HepG2 (cell line): ENCODE measurements around the gene ENTPD1. TPM values are rescaled to one million over a fixed set of nuclear protein-coding genes. Genes with fewer than 3 reads are reported as not detected.

Experiments
- ATF7-NPFF ChIP-seq: sonication (generic); formaldehyde crosslinking; IDR thresholded peaks from 2 replicates; pipeline ENCODE4 v1.8.1; 2023; ENCODE audit warnings: mild to moderate bottlenecking, low read depth, missing genetic modification reagents, moderate library complexity
- BORCS8-MEF2B ChIP-seq: sonication (generic); formaldehyde crosslinking; IDR thresholded peaks from 2 replicates; pipeline ENCODE4 v1.8.0; 2022; ENCODE audit warnings: mild to moderate bottlenecking, missing genetic modification reagents
- DRAP1 ChIP-seq: IDR thresholded peaks from 2 replicates; pipeline ENCODE4 v1.6.1; 2016; ENCODE audit warnings: missing genetic modification reagents, missing compliant biosample characterization
- GMEB1 ChIP-seq: sonication (generic); formaldehyde crosslinking; IDR thresholded peaks from 2 replicates; pipeline ENCODE4 v1.5.1; 2020; ENCODE audit warnings: missing genetic modification reagents, mild to moderate bottlenecking, borderline replicate concordance
- HDAC1 ChIP-seq: sonication (generic); formaldehyde crosslinking; IDR thresholded peaks from 2 replicates; pipeline ENCODE4 v1.5.1; 2020; ENCODE audit warnings: mild to moderate bottlenecking, missing genetic modification reagents
- HES4 ChIP-seq: sonication (generic); formaldehyde crosslinking; IDR thresholded peaks from 2 replicates; pipeline ENCODE4 v1.9.0; 2021; ENCODE audit warnings: mild to moderate bottlenecking, missing genetic modification reagents, borderline replicate concordance
- KAT2B ChIP-seq: fragments of 150-350 bp; IDR thresholded peaks from 2 replicates; pipeline ENCODE4 v1.6.1; 2014; ENCODE audit warnings: low read depth, low read length, borderline replicate concordance
- MED1 ChIP-seq: sonication (generic); formaldehyde crosslinking; IDR thresholded peaks from 2 replicates; pipeline ENCODE4 v1.4.0; 2020; ENCODE audit warnings: missing genetic modification reagents
- MTA1 ChIP-seq: sonication (generic); formaldehyde crosslinking; IDR thresholded peaks from 2 replicates; pipeline ENCODE4 v1.4.0; 2020; ENCODE audit warnings: missing genetic modification reagents, mild to moderate bottlenecking, borderline replicate concordance
- POGZ ChIP-seq: sonication (generic); formaldehyde crosslinking; IDR thresholded peaks from 2 replicates; pipeline ENCODE4 v1.4.0; 2020; ENCODE audit warnings: mild to moderate bottlenecking, missing genetic modification reagents
- U2AF2 ChIP-seq: fragments of 200-400 bp; formaldehyde crosslinking; IDR thresholded peaks from 2 replicates; pipeline ENCODE4 v1.6.1; 2017; ENCODE audit warnings: low read depth, mild to moderate bottlenecking, low read length
- ZFP36L1 ChIP-seq: sonication (generic); formaldehyde crosslinking; IDR thresholded peaks from 2 replicates; pipeline ENCODE4 v1.8.0; 2022; ENCODE audit warnings: mild to moderate bottlenecking, missing genetic modification reagents, moderate library complexity
- ZMYM4 ChIP-seq: sonication (generic); formaldehyde crosslinking; IDR thresholded peaks from 2 replicates; pipeline ENCODE4 v1.8.1; 2023; ENCODE audit warnings: mild to moderate bottlenecking, missing genetic modification reagents
- ZNF354B ChIP-seq: sonication (generic); formaldehyde crosslinking; IDR thresholded peaks from 2 replicates; pipeline ENCODE4 v1.8.0; 2022; ENCODE audit warnings: mild to moderate bottlenecking, missing genetic modification reagents
- ZNF558 ChIP-seq: sonication (generic); formaldehyde crosslinking; IDR thresholded peaks from 2 replicates; pipeline ENCODE4 v1.9.0; 2022; ENCODE audit warnings: mild to moderate bottlenecking, missing genetic modification reagents, borderline replicate concordance
- ZNF737 ChIP-seq: sonication (generic); formaldehyde crosslinking; IDR thresholded peaks from 2 replicates; pipeline ENCODE4 v1.5.0; 2020; ENCODE audit warnings: missing genetic modification reagents, mild to moderate bottlenecking, borderline replicate concordance
- ZNF841 ChIP-seq: sonication (generic); formaldehyde crosslinking; IDR thresholded peaks from 2 replicates; pipeline ENCODE4 v1.8.1; 2023; ENCODE audit warnings: missing genetic modification reagents, borderline replicate concordance
- ZNF883 ChIP-seq: sonication (generic); formaldehyde crosslinking; IDR thresholded peaks from 2 replicates; pipeline ENCODE4 v1.5.1; 2020; ENCODE audit warnings: mild to moderate bottlenecking, missing genetic modification reagents; ENCODE audit errors: not compliant biosample characterization
- ZSCAN30 ChIP-seq: sonication (generic); formaldehyde crosslinking; IDR thresholded peaks from 2 replicates; pipeline ENCODE4 v1.5.0; 2020; ENCODE audit warnings: mild to moderate bottlenecking, missing genetic modification reagents
- ZSCAN9 ChIP-seq: IDR thresholded peaks from 2 replicates; pipeline ENCODE4 v1.6.1; 2016; ENCODE audit warnings: borderline replicate concordance
- polyA plus RNA-seq, 8 experiments: library from polyadenylated mRNA; depleted of rRNA in 3 of 8; stranded (reverse) in 7 of 8; unstranded in 1 of 8; fragments of >200 nt; fragmentation: Illumina TruSeq in 4 of 8; extraction: Trizol in 4 of 8; gene quantifications; 2 replicates each; pipeline versions ENCODE4 v1.2.1 to v1.2.3, GENCODE V29; 2011 to 2016; ENCODE audit warnings: low read depth in 4 of 8, missing spikeins in 1 of 8, mixed read lengths in 1 of 8; ENCODE audit not compliant: insufficient read depth in 1 of 8
- total RNA-seq, 5 experiments: library from RNA; depleted of rRNA; stranded (reverse); fragments of >200 nt; fragmentation: Illumina TruSeq; extraction: Trizol; gene quantifications; 2 replicates each; pipeline ENCODE4 v1.2.3, GENCODE V29; 2016; ENCODE audit warnings: low read depth in 1 of 5
- TF ChIP-seq, protein P1 (sequence below): sonication (generic); formaldehyde crosslinking; IDR thresholded peaks from 2 replicates; pipeline ENCODE4 v1.4.0; 2020; ENCODE audit warnings: mild to moderate bottlenecking, missing genetic modification reagents
- TF ChIP-seq, protein P2 (sequence below): sonication (generic); formaldehyde crosslinking; conservative IDR thresholded peaks from 2 replicates; pipeline ENCODE4 v1.5.0; 2020; ENCODE audit warnings: missing genetic modification reagents
- TF ChIP-seq, protein P3 (sequence below): sonication (generic); formaldehyde crosslinking; IDR thresholded peaks from 2 replicates; pipeline ENCODE4 v1.4.0; 2020; ENCODE audit warnings: mild to moderate bottlenecking, missing genetic modification reagents

Gene ENTPD1
- total and polyA plus RNA-seq, 2 of the 13 experiments (the other 11 are each of a cell fraction or from before 2014, with no cell fraction given): 0.07 TPM

- peak; percentile 68; the same call in 1 of the 2 replicates for TF ChIP-seq GMEB1 (CRISPR knock-in tag)
- no peak for TF ChIP-seq ZFP36L1
- peak; percentile 72; the same call in 1 of the 2 replicates for TF ChIP-seq ZNF558 (CRISPR knock-in tag)
- no peak for TF ChIP-seq KAT2B
- TF ChIP-seq ZNF841: 0 out of 2 replicates have a peak, but pooled peaks have one; percentile 38
- TF ChIP-seq ZMYM4 (CRISPR knock-in tag): peak; percentile 66; the same call in 1 of the 2 replicates
- peak; percentile 55 for TF ChIP-seq MED1
- TF ChIP-seq DRAP1: peak; percentile 61
- TF ChIP-seq, protein P1, sequence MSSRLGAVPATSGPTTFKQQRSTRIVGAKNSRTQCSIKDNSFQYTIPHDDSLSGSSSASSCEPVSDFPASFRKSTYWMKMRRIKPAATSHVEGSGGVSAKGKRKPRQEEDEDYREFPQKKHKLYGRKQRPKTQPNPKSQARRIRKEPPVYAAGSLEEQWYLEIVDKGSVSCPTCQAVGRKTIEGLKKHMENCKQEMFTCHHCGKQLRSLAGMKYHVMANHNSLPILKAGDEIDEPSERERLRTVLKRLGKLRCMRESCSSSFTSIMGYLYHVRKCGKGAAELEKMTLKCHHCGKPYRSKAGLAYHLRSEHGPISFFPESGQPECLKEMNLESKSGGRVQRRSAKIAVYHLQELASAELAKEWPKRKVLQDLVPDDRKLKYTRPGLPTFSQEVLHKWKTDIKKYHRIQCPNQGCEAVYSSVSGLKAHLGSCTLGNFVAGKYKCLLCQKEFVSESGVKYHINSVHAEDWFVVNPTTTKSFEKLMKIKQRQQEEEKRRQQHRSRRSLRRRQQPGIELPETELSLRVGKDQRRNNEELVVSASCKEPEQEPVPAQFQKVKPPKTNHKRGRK (CRISPR knock-in tag): no peak
- peak; percentile 32; the same call in 1 of the 2 replicates for TF ChIP-seq MTA1 (CRISPR knock-in tag)
- TF ChIP-seq ATF7-NPFF (CRISPR knock-in tag): peak; percentile 45; the same call in 1 of the 2 replicates
- peak; percentile 36; the same call in 1 of the 2 replicates for TF ChIP-seq HDAC1
- TF ChIP-seq ZSCAN30 (CRISPR knock-in tag): no peak
- TF ChIP-seq ZNF883: peak; percentile 76
- TF ChIP-seq, protein P2, sequence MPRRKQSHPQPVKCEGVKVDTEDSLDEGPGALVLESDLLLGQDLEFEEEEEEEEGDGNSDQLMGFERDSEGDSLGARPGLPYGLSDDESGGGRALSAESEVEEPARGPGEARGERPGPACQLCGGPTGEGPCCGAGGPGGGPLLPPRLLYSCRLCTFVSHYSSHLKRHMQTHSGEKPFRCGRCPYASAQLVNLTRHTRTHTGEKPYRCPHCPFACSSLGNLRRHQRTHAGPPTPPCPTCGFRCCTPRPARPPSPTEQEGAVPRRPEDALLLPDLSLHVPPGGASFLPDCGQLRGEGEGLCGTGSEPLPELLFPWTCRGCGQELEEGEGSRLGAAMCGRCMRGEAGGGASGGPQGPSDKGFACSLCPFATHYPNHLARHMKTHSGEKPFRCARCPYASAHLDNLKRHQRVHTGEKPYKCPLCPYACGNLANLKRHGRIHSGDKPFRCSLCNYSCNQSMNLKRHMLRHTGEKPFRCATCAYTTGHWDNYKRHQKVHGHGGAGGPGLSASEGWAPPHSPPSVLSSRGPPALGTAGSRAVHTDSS (CRISPR knock-in tag): no peak
- no peak for TF ChIP-seq U2AF2
- TF ChIP-seq ZNF737: 0 out of 2 replicates have a peak, but pooled peaks have one; percentile 65
- TF ChIP-seq ZNF354B (CRISPR knock-in tag): 0 out of 2 replicates have a peak, but pooled peaks have one; percentile 73
- peak; percentile 82; the same call in 1 of the 2 replicates for TF ChIP-seq ZSCAN9 (CRISPR knock-in tag)
- TF ChIP-seq, protein P3, sequence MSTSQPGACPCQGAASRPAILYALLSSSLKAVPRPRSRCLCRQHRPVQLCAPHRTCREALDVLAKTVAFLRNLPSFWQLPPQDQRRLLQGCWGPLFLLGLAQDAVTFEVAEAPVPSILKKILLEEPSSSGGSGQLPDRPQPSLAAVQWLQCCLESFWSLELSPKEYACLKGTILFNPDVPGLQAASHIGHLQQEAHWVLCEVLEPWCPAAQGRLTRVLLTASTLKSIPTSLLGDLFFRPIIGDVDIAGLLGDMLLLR: peak; percentile 71; the same call in 1 of the 2 replicates
- TF ChIP-seq POGZ: peak; percentile 56
- peak; percentile 63 for TF ChIP-seq HES4 (CRISPR knock-in tag)
- peak; percentile 55; the same call in 1 of the 2 replicates for TF ChIP-seq BORCS8-MEF2B (CRISPR knock-in tag)
Observed at GRCh38 chr10:95907456-95908253, 151.7 kb downstream of the ENTPD1 start, which contains the start of gene CC2D2B (continued).
